GM23338 (cell line): ENCODE results near the gene CAPN7. TPM values are rescaled to one million over a fixed set of nuclear protein-coding genes. Genes with fewer than 3 reads are reported as not detected.

Source experiments
- ATAC-seq: fragments of 200-7000 bp; cut with Tn5 transposase; 3 replicates; pipeline ENCODE4 v1.9.1; 2020
- DNase-seq: peaks from one replicate; pipeline ENCODE4 v3.0.0-alpha.2; 2015; ENCODE audit warnings: low spot score
- H2AFZ ChIP-seq: fragments of 200-600 bp; sonication (generic); 2 replicates; pipeline ENCODE4 v1.8.0; 2016; ENCODE audit warnings: antibody characterized with exemption, mild to moderate bottlenecking, moderate library complexity
- H3F3A ChIP-seq: fragments of 200-600 bp; sonication (generic); replicated peaks from 2 replicates; pipeline ENCODE4 v1.8.0; 2017; ENCODE audit warnings: antibody characterized with exemption, mixed run types, low read depth
- H3K27ac ChIP-seq: fragments of 200-600 bp; sonication (generic); 2 replicates; pipeline ENCODE4 v1.6.1; 2016; ENCODE audit warnings: low read depth
- H3K27me3 ChIP-seq: fragments of 200-600 bp; sonication (generic); 2 replicates; pipeline ENCODE4 v1.8.0; 2016; ENCODE audit warnings: mild to moderate bottlenecking, mixed run types, moderate library complexity; ENCODE audit not compliant: insufficient read depth
- H3K36me3 ChIP-seq: fragments of 200-600 bp; sonication (generic); 2 replicates; pipeline ENCODE4 v1.8.0; 2016; ENCODE audit warnings: mild to moderate bottlenecking; ENCODE audit not compliant: insufficient read depth
- H3K4me1 ChIP-seq: fragments of 200-600 bp; sonication (generic); 2 replicates; pipeline ENCODE4 v1.8.0; 2016; ENCODE audit warnings: mild to moderate bottlenecking, moderate library complexity; ENCODE audit not compliant: insufficient read depth
- H3K4me2 ChIP-seq: fragments of 200-600 bp; sonication (generic); 2 replicates; pipeline ENCODE4 v1.7.1; 2017; ENCODE audit warnings: mixed run types
- H3K4me3 ChIP-seq: fragments of 200-600 bp; sonication (generic); 2 replicates; pipeline ENCODE4 v1.6.1; 2016; ENCODE audit warnings: mixed run types
- H3K79me2 ChIP-seq: fragments of 200-600 bp; sonication (generic); replicated peaks from 2 replicates; pipeline ENCODE4 v1.8.0; 2017; ENCODE audit warnings: mild to moderate bottlenecking; ENCODE audit not compliant: insufficient read depth
- H3K9me2 ChIP-seq: fragments of 200-600 bp; sonication (generic); 2 replicates; pipeline ENCODE4 v1.8.0; 2017; ENCODE audit not compliant: insufficient read depth
- H4K20me1 ChIP-seq: fragments of 200-600 bp; sonication (generic); replicated peaks from 2 replicates; pipeline ENCODE4 v1.8.0; 2017; ENCODE audit warnings: mild to moderate bottlenecking; ENCODE audit not compliant: insufficient read depth
- H3K27ac Mint-ChIP-seq: 2 replicates; pipeline ENCODE4 v1.8.0; 2020; ENCODE audit warnings: inconsistent platforms, mild to moderate bottlenecking, moderate library complexity, mixed read lengths
- H3K27me3 Mint-ChIP-seq: 3 replicates; pipeline ENCODE4 v1.8.0; 2022; ENCODE audit warnings: low read depth, mild to moderate bottlenecking, moderate library complexity, mixed read lengths, inconsistent platforms; ENCODE audit not compliant: insufficient read depth, poor library complexity
- H3K36me3 Mint-ChIP-seq: 3 replicates; pipeline ENCODE4 v1.8.0; 2021; ENCODE audit warnings: low read depth, mild to moderate bottlenecking, inconsistent platforms, moderate library complexity, mixed read lengths
- H3K4me1 Mint-ChIP-seq: 3 replicates; pipeline ENCODE4 v1.8.0; 2020; ENCODE audit warnings: mild to moderate bottlenecking, inconsistent platforms, mixed read lengths
- H3K4me3 Mint-ChIP-seq: 3 replicates; pipeline ENCODE4 v1.8.0; 2021; ENCODE audit warnings: moderate library complexity, mild to moderate bottlenecking, inconsistent platforms, mixed read lengths
- H3K9me3 Mint-ChIP-seq: 3 replicates; pipeline ENCODE4 v1.8.0; 2020; ENCODE audit warnings: moderate library complexity, mild to moderate bottlenecking, inconsistent platforms, mixed read lengths
- CREB1 ChIP-seq: fragments of 250-450 bp; sonication (Bioruptor Pico); IDR thresholded peaks from 2 replicates; pipeline ENCODE4 v1.5.0; 2020; ENCODE audit warnings: low read depth, mild to moderate bottlenecking, moderate library complexity
- CTCF ChIP-seq, 2 experiments: fragments of 200-600 bp in 1 of 2; sonication (generic) in 1 of 2; conservative IDR thresholded peaks; 2 replicates each; pipeline versions ENCODE4 v1.5.1 to v1.6.1; 2016 to 2017; ENCODE audit warnings: antibody characterized with exemption in 2 of 2, low read depth in 2 of 2, mild to moderate bottlenecking in 2 of 2, moderate library complexity in 1 of 2
- ETS1 ChIP-seq: IDR thresholded peaks from 2 replicates; pipeline ENCODE4 v1.6.1; 2016; ENCODE audit warnings: antibody characterized with exemption
- EZH2 ChIP-seq: fragments of 200-600 bp; sonication (generic); IDR thresholded peaks from one replicate; pipeline ENCODE4 v1.8.0; 2017; ENCODE audit warnings: antibody characterized with exemption, mild to moderate bottlenecking, low read depth; ENCODE audit not compliant: unreplicated experiment
- EZH2phosphoT487 ChIP-seq: fragments of 200-600 bp; sonication (generic); IDR thresholded peaks from one replicate; pipeline ENCODE4 v1.8.1; 2018; ENCODE audit warnings: antibody characterized with exemption; ENCODE audit not compliant: unreplicated experiment
- JUNB ChIP-seq: IDR thresholded peaks from one replicate; pipeline ENCODE4 v1.6.1; 2016; ENCODE audit warnings: antibody characterized with exemption; ENCODE audit not compliant: unreplicated experiment
- NANOG ChIP-seq: IDR thresholded peaks from 2 replicates; pipeline ENCODE4 v1.6.1; 2016; ENCODE audit warnings: antibody characterized with exemption, borderline replicate concordance
- POLR2AphosphoS5 ChIP-seq: IDR thresholded peaks from 2 replicates; pipeline ENCODE4 v1.6.1; 2016; ENCODE audit warnings: antibody characterized with exemption, low read depth
- REST ChIP-seq: IDR thresholded peaks from one replicate; pipeline ENCODE4 v1.6.1; 2018; ENCODE audit warnings: antibody characterized with exemption; ENCODE audit not compliant: unreplicated experiment
- STAT1 ChIP-seq: IDR thresholded peaks from one replicate; pipeline ENCODE4 v1.6.1; 2016; ENCODE audit warnings: antibody characterized with exemption; ENCODE audit not compliant: unreplicated experiment
- ZNF114 ChIP-seq: fragments of 250-450 bp; sonication (Bioruptor Pico); IDR thresholded peaks from 2 replicates; pipeline ENCODE4 v1.5.0; 2020; ENCODE audit warnings: mild to moderate bottlenecking, moderate library complexity
- ZNF331 ChIP-seq: fragments of 250-450 bp; sonication (Bioruptor Pico); IDR thresholded peaks from 2 replicates; pipeline ENCODE4 v1.5.0; 2020; ENCODE audit warnings: low read depth, mild to moderate bottlenecking, moderate library complexity
- ZNF462 ChIP-seq: fragments of 250-450 bp; sonication (Bioruptor Pico); IDR thresholded peaks from 2 replicates; pipeline ENCODE4 v1.5.0; 2020; ENCODE audit warnings: mild to moderate bottlenecking, moderate library complexity
- polyA plus RNA-seq: library from polyadenylated mRNA; unstranded; fragments of >200 nt; fragmentation: Nextera tagmentation; extraction: Ambion mirVana; gene quantifications from 2 replicates; pipeline ENCODE4 v1.2.1, GENCODE V29; 2016
- total RNA-seq: library from RNA; depleted of rRNA; stranded (reverse); fragments of >200 nt; shearing (Covaris generic); gene quantifications from 2 replicates; pipeline ENCODE4 v1.2.3, GENCODE V29; 2014

The CAPN7 gene
- total and polyA plus RNA-seq, 2 experiments from 2014 or later, result 9.9 to 18.1 TPM

GRCh38 chr3:15271030-15271429 lies 65.0 kb downstream of the CAPN7 start:
- TF ChIP-seq POLR2AphosphoS5 (no peak), STAT1 (no peak), CTCF (conservative IDR thresholded peaks at IDR 0.05; ENCODE audit: low read depth in 2 of 2) (no peak), NANOG (no peak), ZNF462 (CRISPR knock-in tag) (no peak), EZH2 (no peak), EZH2phosphoT487 (no peak), ZNF331 (CRISPR knock-in tag) (no peak), ETS1 (no peak), CREB1 (no peak), REST (no peak), ZNF114 (no peak), JUNB (no peak)
- 0 out of 3 replicates have a peak, but pooled peaks cover 3% of the 10 kb centered on the region for H3K4me1 Mint-ChIP-seq
- DNase-seq, result no peak

More at GRCh38 chr3:15271030-15271429, 65.0 kb downstream of the CAPN7 start:
- H3K4me3 Mint-ChIP-seq, result no peak overlapping the region
- H3K27ac ChIP-seq, result no peak overlapping the region
- no peaks in the 10 kb centered on the region for H3K9me2 ChIP-seq
- no peak overlapping the region for H3K4me2 ChIP-seq
- H3F3A ChIP-seq, result no peaks in the 10 kb centered on the region
- H3K27ac Mint-ChIP-seq, result no peak overlapping the region
- H3K36me3 ChIP-seq, result no peaks in the 10 kb centered on the region
- no peak overlapping the region for H2AFZ ChIP-seq
- no peaks in the 10 kb centered on the region for H3K27me3 ChIP-seq
- no peak overlapping the region for H3K4me3 ChIP-seq
- peaks cover 6% of the 10 kb centered on the region for H3K27me3 Mint-ChIP-seq
- H4K20me1 ChIP-seq, result no peaks in the 10 kb centered on the region
- H3K79me2 ChIP-seq, result no peaks in the 10 kb centered on the region
- ATAC-seq, result no peak
- H3K4me1 ChIP-seq, result no peaks in the 10 kb centered on the region; the same call in 1 of the 2 replicates
- H3K36me3 Mint-ChIP-seq, result no peaks in the 10 kb centered on the region
- no peaks in the 10 kb centered on the region for H3K9me3 Mint-ChIP-seq
